Endodermal cell (in vitro differentiated cells): ENCODE data around the gene IVNS1ABP. TPM values are rescaled to one million over a fixed set of nuclear protein-coding genes. Genes with fewer than 3 reads are reported as not detected.

Experiments
- DNase-seq: peaks from one replicate; pipeline ENCODE4 v3.0.0-alpha.2; 2017
- H3K27ac ChIP-seq: 2 replicates; pipeline ENCODE4 v1.5.1; 2013; ENCODE audit warnings: mild to moderate bottlenecking, low read depth, low read length, moderate library complexity
- H3K27me3 ChIP-seq: 2 replicates; pipeline ENCODE4 v1.6.1; 2013; ENCODE audit warnings: mild to moderate bottlenecking, low read length, moderate library complexity; ENCODE audit not compliant: insufficient read depth, control insufficient read depth, poor library complexity, severe bottlenecking
- H3K36me3 ChIP-seq: 2 replicates; pipeline ENCODE4 v1.7.0; 2013; ENCODE audit warnings: mild to moderate bottlenecking, low read length, moderate library complexity; ENCODE audit not compliant: control insufficient read depth, insufficient read depth
- H3K4me1 ChIP-seq: one replicate; pipeline ENCODE4 v1.7.0; 2013; ENCODE audit warnings: low read length; ENCODE audit not compliant: control insufficient read depth, insufficient read depth
- H3K4me3 ChIP-seq: 2 replicates; pipeline ENCODE4 v1.5.1; 2013; ENCODE audit warnings: mild to moderate bottlenecking, low read length, moderate library complexity
- H3K9ac ChIP-seq: 2 replicates; pipeline ENCODE4 v1.6.1; 2013; ENCODE audit warnings: mild to moderate bottlenecking, low read length, moderate library complexity; ENCODE audit not compliant: poor library complexity, severe bottlenecking; ENCODE audit errors: extremely low read depth
- H3K9me3 ChIP-seq: 2 replicates; pipeline ENCODE4 v1.6.1; 2013; ENCODE audit warnings: mild to moderate bottlenecking, low read length, moderate library complexity; ENCODE audit not compliant: control insufficient read depth
- H3K27ac Mint-ChIP-seq: 2 replicates; pipeline ENCODE4 v1.8.0; 2020; ENCODE audit warnings: mixed read lengths
- H3K27me3 Mint-ChIP-seq: 2 replicates; pipeline ENCODE4 v1.8.0; 2021; ENCODE audit warnings: mild to moderate bottlenecking, mixed read lengths; ENCODE audit not compliant: insufficient read depth
- H3K36me3 Mint-ChIP-seq: 2 replicates; pipeline ENCODE4 v1.8.0; 2020; ENCODE audit warnings: low read depth, mixed read lengths
- H3K4me1 Mint-ChIP-seq: 2 replicates; pipeline ENCODE4 v1.8.0; 2020; ENCODE audit warnings: mixed read lengths
- H3K4me3 Mint-ChIP-seq: 2 replicates; pipeline ENCODE4 v1.8.0; 2020; ENCODE audit warnings: mild to moderate bottlenecking, moderate library complexity, mixed read lengths
- H3K9me3 Mint-ChIP-seq: 2 replicates; pipeline ENCODE4 v1.8.0; 2020; ENCODE audit warnings: mild to moderate bottlenecking, mixed read lengths
- WGBS, 2 experiments: methylation state at CpG; one replicate each; pipeline versions ENCODE4 v1.1.5 to v1.1.7; 2013; ENCODE audit warnings: missing lambda C conversion rate in 2 of 2, mixed read lengths in 1 of 2; ENCODE audit not compliant: insufficient coverage in 1 of 2, insufficient read length in 1 of 2; 5-methylcytosine and 5-hydroxymethylcytosine counted together
- total RNA-seq, 2 donors: library from RNA; stranded (reverse); fragmentation: NEBNext Ultra II Directional in 1 of 2; extraction: Animal tissue kit (Norgen Biotek cat#: 25700) in 1 of 2; gene quantifications; 2 replicates in 1 of 2; 3 replicates in 1 of 2; pipeline ENCODE4 v1.2.1, GENCODE V29; 2021
- TF ChIP-seq, protein P1 (sequence below): fragments of 200-600 bp; sonication (generic); conservative IDR thresholded peaks from 2 replicates; pipeline ENCODE4 v1.5.0; 2021; ENCODE audit warnings: antibody characterized with exemption, mild to moderate bottlenecking

The IVNS1ABP gene
- total RNA-seq, 2 donors from 2014 or later = 122 to 163 TPM

DNA sequence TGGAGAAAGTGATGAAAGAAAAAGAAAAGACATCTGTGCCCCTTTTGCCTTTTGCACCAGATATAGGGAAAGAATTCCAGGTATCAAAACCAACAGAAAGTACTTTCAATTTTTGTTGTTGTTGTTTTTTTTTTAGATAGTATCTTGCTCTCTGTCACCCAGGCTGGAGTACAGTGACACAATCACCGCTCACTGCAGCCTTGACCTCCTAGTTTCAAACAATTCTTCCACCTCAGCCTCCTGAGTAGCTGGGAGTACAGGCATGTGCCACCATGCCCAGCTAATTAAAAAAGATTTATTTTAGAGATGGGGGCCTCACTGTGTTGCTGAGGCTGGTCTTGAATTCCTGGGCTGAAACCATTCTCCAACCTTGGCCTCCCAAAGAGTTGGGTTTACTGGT is 31.3 kb upstream of the IVNS1ABP start:
- no peaks in the 10 kb centered on the region for H3K9me3 ChIP-seq
- Mint-ChIP-seq H3K9me3 (no peaks in the 10 kb centered on the region), H3K4me3 (no peak overlapping the region), H3K27me3 (no peaks in the 10 kb centered on the region), H3K36me3 (no peaks in the 10 kb centered on the region), H3K4me1 (peaks cover 31% of the 10 kb centered on the region), H3K27ac (no peak overlapping the region)
- TF ChIP-seq, protein P1, sequence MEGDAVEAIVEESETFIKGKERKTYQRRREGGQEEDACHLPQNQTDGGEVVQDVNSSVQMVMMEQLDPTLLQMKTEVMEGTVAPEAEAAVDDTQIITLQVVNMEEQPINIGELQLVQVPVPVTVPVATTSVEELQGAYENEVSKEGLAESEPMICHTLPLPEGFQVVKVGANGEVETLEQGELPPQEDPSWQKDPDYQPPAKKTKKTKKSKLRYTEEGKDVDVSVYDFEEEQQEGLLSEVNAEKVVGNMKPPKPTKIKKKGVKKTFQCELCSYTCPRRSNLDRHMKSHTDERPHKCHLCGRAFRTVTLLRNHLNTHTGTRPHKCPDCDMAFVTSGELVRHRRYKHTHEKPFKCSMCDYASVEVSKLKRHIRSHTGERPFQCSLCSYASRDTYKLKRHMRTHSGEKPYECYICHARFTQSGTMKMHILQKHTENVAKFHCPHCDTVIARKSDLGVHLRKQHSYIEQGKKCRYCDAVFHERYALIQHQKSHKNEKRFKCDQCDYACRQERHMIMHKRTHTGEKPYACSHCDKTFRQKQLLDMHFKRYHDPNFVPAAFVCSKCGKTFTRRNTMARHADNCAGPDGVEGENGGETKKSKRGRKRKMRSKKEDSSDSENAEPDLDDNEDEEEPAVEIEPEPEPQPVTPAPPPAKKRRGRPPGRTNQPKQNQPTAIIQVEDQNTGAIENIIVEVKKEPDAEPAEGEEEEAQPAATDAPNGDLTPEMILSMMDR = no peak
- H3K4me3 ChIP-seq = no peak overlapping the region
- H3K27me3 ChIP-seq = no peaks in the 10 kb centered on the region
- DNase-seq = no peak
- no peak overlapping the region for H3K27ac ChIP-seq
- 100% methylated on average over 1 of the region's 1 CpG for WGBS, 2 experiments
- H3K4me1 ChIP-seq = peaks cover 3% of the 10 kb centered on the region
- no peaks in the 10 kb centered on the region for H3K36me3 ChIP-seq
- H3K9ac ChIP-seq = no peak overlapping the region

DNA sequence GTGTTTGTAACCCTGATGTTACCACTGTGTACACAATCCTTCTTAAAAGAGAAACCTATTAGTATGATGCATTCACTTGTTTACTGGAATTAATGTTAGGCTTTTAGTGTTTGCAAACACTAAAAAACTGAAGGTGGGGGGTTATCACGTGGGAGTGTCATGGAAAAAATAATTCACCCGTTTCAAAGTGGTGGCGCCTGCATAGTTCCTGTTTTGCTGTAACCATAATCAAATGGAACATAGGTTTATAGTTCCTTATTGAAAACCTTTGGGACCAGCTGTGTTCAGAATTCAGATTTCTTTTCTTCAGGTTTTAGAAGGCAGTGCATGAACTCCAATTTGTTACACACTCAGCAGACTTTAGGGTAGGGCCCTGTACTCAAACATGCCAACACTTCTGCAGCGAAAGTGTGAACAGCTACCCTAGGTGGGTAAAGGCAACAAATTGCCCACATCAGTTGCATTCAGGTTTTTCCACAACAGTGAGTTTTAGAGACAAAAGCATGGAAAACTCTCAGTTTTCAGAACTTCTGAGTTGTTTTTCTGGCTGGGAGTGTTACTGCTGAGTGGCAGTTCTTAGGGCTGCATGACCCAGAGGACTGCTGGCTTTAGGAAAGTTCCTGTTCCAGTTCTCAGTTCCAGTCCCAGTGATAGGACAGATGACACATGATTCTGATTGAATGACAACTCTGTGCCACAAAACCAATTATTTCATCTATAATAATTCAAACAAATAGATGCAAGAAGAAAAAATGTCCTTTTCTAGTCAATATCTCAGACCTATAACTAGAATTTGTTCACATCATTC is 29.1 kb upstream of the IVNS1ABP start:
- Mint-ChIP-seq H3K27ac (no peak overlapping the region), H3K4me3 (no peak overlapping the region), H3K9me3 (no peaks in the 10 kb centered on the region), H3K27me3 (no peaks in the 10 kb centered on the region), H3K36me3 (no peaks in the 10 kb centered on the region), H3K4me1 (peaks cover 46% of the 10 kb centered on the region)
- TF ChIP-seq, protein P1 = no peak
- no peaks in the 10 kb centered on the region for H3K27me3 ChIP-seq
- no peak overlapping the region for H3K27ac ChIP-seq
- no peak overlapping the region for H3K4me3 ChIP-seq
- H3K36me3 ChIP-seq = no peaks in the 10 kb centered on the region
- H3K4me1 ChIP-seq = peaks cover 14% of the 10 kb centered on the region
- no peak overlapping the region for H3K9ac ChIP-seq
- DNase-seq = no peak
- 90 to 96% methylated on average over 3 to 4 of the region's 4 CpGs for WGBS, 2 experiments
- no peaks in the 10 kb centered on the region for H3K9me3 ChIP-seq

DNA sequence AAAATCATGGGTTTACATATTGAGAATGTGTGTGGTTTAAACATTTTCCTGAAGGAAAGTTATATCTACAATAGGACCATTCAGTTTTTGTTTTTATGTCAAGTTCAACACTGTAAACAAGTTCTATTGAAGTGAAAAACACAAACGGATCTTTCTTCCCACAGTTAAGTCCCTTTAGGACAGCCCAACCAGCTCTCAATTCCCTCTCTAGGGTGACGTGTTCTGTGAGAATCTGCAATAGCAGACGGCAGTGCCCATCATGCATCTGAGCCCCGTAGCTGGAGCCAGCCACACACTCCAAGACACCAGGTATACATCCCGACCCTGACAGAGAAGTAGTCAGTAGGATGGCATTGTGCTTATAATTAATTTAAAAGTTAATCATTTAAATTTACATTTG is 26.3 kb upstream of the IVNS1ABP start:
- DNase-seq = no peak
- Histone ChIP-seq H3K4me1 (peaks cover 19% of the 10 kb centered on the region), H3K4me3 (no peak overlapping the region), H3K9me3 (no peaks in the 10 kb centered on the region), H3K27ac (no peak overlapping the region), H3K36me3 (no peaks in the 10 kb centered on the region), H3K9ac (no peak overlapping the region), H3K27me3 (no peaks in the 10 kb centered on the region)
- H3K9me3 Mint-ChIP-seq = no peaks in the 10 kb centered on the region
- WGBS, 2 experiments = 87 to 95% methylated on average over 4 to 5 of the region's 5 CpGs
- no peak overlapping the region for H3K27ac Mint-ChIP-seq
- no peaks in the 10 kb centered on the region for H3K36me3 Mint-ChIP-seq
- no peaks in the 10 kb centered on the region for H3K27me3 Mint-ChIP-seq
- H3K4me3 Mint-ChIP-seq = no peak overlapping the region
- TF ChIP-seq, protein P1 = no peak
- peaks cover 50% of the 10 kb centered on the region for H3K4me1 Mint-ChIP-seq
